Activated CD4-positive, alpha-beta T cell treated with anti-CD3 and anti-CD28 coated beads, Interleukin-2, amount 10 ng/mL, durations not matched to agents 24 days and 14 days (primary cell): ENCODE results near the gene USP2. TPM values are rescaled to one million over a fixed set of nuclear protein-coding genes. Genes with fewer than 3 reads are reported as not detected.
"Not testable (repeated sequence)": the region's sequence is repeated elsewhere in the genome, so short reads cannot be mapped to it uniquely, and the experiment has no call there.

Source experiments
- DNase-seq: peaks from one replicate; pipeline ENCODE4 v3.0.0; 2022
- H3K27ac Mint-ChIP-seq: one replicate; pipeline ENCODE4 v1.8.0; 2022; ENCODE audit warnings: mild to moderate bottlenecking, mixed read lengths
- H3K27me3 Mint-ChIP-seq: one replicate; pipeline ENCODE4 v1.8.0; 2022; ENCODE audit warnings: mixed read lengths
- H3K36me3 Mint-ChIP-seq: one replicate; pipeline ENCODE4 v1.8.0; 2022; ENCODE audit warnings: low read depth, mild to moderate bottlenecking, mixed read lengths
- H3K4me1 Mint-ChIP-seq: one replicate; pipeline ENCODE4 v1.8.0; 2021; ENCODE audit warnings: mixed read lengths
- H3K4me3 Mint-ChIP-seq: one replicate; pipeline ENCODE4 v1.8.0; 2022; ENCODE audit warnings: mild to moderate bottlenecking, moderate library complexity, mixed read lengths
- H3K9me3 Mint-ChIP-seq: one replicate; pipeline ENCODE4 v1.8.0; 2021; ENCODE audit warnings: mixed read lengths
- intact Hi-C: fragments of 100-400 bp; cut with micrococcal nuclease; formaldehyde crosslinking; loops from one replicate; pipeline ENCODE4 v1.15.1; 2023
- total RNA-seq: library from RNA; stranded (reverse); gene quantifications from 2 replicates; pipeline ENCODE4 v1.2.3, GENCODE V29; 2022

Gene USP2
- total RNA-seq, 1 donor from 2014 or later = 0.35 TPM

- H3K4me3 Mint-ChIP-seq = no peak overlapping the region
- intact Hi-C loops = no loop called here
- H3K27me3 Mint-ChIP-seq = peaks cover 14% of the 10 kb centered on the region
- no peaks in the 10 kb centered on the region for H3K36me3 Mint-ChIP-seq
- H3K4me1 Mint-ChIP-seq = no peaks in the 10 kb centered on the region
- no peak for DNase-seq
- H3K9me3 Mint-ChIP-seq = peaks cover 10% of the 10 kb centered on the region
- no peak overlapping the region for H3K27ac Mint-ChIP-seq
Observed at GRCh38 chr11:119402470-119402869, 21.0 kb upstream of the USP2 start.

GRCh38 chr11:119400860-119401259, 19.4 kb upstream of the USP2 start:
- peaks cover 17% of the 10 kb centered on the region for H3K27me3 Mint-ChIP-seq
- H3K36me3 Mint-ChIP-seq = no peaks in the 10 kb centered on the region
- no peak overlapping the region for H3K4me3 Mint-ChIP-seq
- no peak overlapping the region for H3K27ac Mint-ChIP-seq
- H3K9me3 Mint-ChIP-seq = peaks cover 10% of the 10 kb centered on the region
- DNase-seq = no peak
- intact Hi-C loops = no loop called here
- no peaks in the 10 kb centered on the region for H3K4me1 Mint-ChIP-seq

DNA sequence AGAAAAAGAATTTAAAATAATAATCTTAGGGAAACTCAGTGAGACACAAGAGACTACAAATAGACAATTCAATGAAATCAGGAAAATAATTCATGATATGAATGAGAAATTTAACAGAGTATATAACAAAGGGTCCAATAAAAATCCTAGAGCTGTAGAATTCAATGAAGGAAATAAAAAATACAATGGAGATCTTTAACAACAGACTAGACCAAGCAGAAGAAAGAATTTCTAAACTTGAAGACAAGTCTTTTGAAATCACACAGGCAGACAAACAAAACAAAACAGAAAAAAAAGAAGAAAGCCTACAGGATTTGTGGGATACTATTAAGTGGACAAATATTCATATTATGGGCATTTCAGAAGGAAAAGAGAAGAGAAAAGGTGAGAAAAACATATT, 16.2 kb upstream of the USP2 start:
- intact Hi-C loops = no loop called here
- Mint-ChIP-seq H3K4me3 (no peak overlapping the region), H3K9me3 (peaks cover 10% of the 10 kb centered on the region), H3K36me3 (no peaks in the 10 kb centered on the region), H3K27ac (no peak overlapping the region), H3K4me1 (no peaks in the 10 kb centered on the region), H3K27me3 (peaks cover 33% of the 10 kb centered on the region)
- DNase-seq = no peak

GRCh38 chr11:119396835-119397234, 15.3 kb upstream of the USP2 start:
- peaks cover 10% of the 10 kb centered on the region for H3K9me3 Mint-ChIP-seq
- no peak overlapping the region for H3K4me3 Mint-ChIP-seq
- DNase-seq = no peak
- intact Hi-C loops = no loop called here
- H3K27me3 Mint-ChIP-seq = peaks cover 35% of the 10 kb centered on the region
- H3K27ac Mint-ChIP-seq = no peak overlapping the region
- H3K4me1 Mint-ChIP-seq = no peaks in the 10 kb centered on the region
- H3K36me3 Mint-ChIP-seq = no peaks in the 10 kb centered on the region

GRCh38 chr11:119391275-119391674, 9.8 kb upstream of the USP2 start:
- H3K27me3 Mint-ChIP-seq = peaks cover 24% of the 10 kb centered on the region
- H3K4me1 Mint-ChIP-seq = no peaks in the 10 kb centered on the region
- no peaks in the 10 kb centered on the region for H3K36me3 Mint-ChIP-seq
- DNase-seq = no peak
- intact Hi-C loops = no loop called here
- H3K4me3 Mint-ChIP-seq = no peak overlapping the region
- H3K27ac Mint-ChIP-seq = no peak overlapping the region
- no peaks in the 10 kb centered on the region for H3K9me3 Mint-ChIP-seq

GRCh38 chr11:119389611-119390254, 8.2 kb upstream of the USP2 start:
- Mint-ChIP-seq H3K27ac (no peak overlapping the region), H3K36me3 (no peaks in the 10 kb centered on the region), H3K4me3 (no peak overlapping the region), H3K27me3 (peaks cover 18% of the 10 kb centered on the region), H3K9me3 (no peaks in the 10 kb centered on the region), H3K4me1 (no peaks in the 10 kb centered on the region)
- intact Hi-C loops = no loop called here
- peak; percentile 73 for DNase-seq

DNA sequence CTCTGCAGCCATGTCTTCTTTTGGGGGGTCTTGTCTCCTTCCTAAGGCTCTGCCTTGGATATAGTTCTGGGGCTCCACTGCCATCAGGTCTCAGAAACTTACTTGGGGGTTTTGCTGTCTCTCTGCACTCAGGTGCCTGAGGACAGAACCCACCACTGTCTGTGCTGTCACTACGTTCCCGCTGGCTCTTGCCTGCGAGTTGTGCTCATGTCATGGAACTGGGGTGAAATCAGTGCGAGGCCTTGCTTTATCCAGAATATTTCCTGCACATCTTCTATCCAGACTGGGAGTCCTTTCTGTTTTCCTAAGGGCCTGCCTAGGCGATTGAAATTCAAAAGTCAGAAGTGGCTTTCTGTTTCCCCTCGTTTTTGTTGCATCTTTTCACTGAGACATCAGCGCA, 6.6 kb upstream of the USP2 start:
- Mint-ChIP-seq H3K27ac (no peak overlapping the region), H3K9me3 (no peaks in the 10 kb centered on the region), H3K4me1 (no peaks in the 10 kb centered on the region), H3K4me3 (no peak overlapping the region), H3K36me3 (no peaks in the 10 kb centered on the region), H3K27me3 (peaks cover 9% of the 10 kb centered on the region)
- DNase-seq = peak; percentile 51
- intact Hi-C loops = no loop called here

- intact Hi-C loops = no loop called here
- Mint-ChIP-seq H3K4me1 (peaks cover 10% of the 10 kb centered on the region), H3K9me3 (no peaks in the 10 kb centered on the region), H3K4me3 (no peak overlapping the region), H3K27me3 (no peaks in the 10 kb centered on the region), H3K27ac (no peak overlapping the region), H3K36me3 (no peaks in the 10 kb centered on the region)
- DNase-seq = no peak
Observed at GRCh38 chr11:119384332-119384731, 2.8 kb upstream of the USP2 start.

DNA sequence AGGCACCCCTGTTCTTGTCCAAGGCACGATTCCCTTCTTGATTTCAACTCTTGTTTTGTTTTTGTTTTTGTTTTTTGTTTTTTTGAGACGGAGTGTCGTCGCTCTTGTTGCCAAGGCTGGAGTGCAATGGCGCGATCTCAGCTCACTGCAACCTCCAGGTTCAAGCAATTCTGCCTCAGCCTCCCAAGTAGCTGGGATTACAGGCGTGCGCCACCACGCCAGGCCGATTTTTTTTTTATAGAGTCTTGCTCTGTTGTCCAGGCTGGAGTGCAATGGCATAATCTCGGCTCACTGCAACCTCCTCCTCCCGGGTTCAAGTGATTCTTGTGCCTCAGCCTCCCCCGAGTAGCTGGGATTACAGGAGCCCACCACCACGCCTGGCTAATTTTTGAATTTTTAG, 1.0 kb upstream of the USP2 start:
- H3K36me3 Mint-ChIP-seq, H3K27me3 Mint-ChIP-seq, H3K4me3 Mint-ChIP-seq, H3K9me3 Mint-ChIP-seq, H3K27ac Mint-ChIP-seq, DNase-seq, intact Hi-C loops, H3K4me1 Mint-ChIP-seq: not testable (repeated sequence)

DNA sequence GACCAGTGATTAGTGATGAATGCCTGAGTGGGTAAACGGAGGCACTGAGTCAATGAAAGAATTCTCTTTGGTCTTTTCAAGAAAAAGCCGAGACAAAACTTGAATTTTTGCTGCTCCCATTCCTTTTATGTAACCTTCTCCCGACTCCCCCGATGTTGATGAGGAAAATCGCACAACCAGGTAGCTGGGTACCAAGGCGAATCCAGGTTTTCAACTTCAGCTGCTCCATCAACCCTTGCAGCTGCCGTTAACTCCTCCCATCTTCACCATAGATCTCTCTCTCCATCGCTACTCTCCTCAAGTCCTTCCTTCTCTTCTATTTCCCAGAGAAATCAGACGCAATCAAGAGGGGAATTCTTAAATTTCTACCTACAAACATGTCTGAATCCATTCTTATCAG, 611 bp upstream of the USP2 start:
- Mint-ChIP-seq H3K4me1 (peaks cover 10% of the 10 kb centered on the region), H3K27me3 (peaks cover 3% of the 10 kb centered on the region), H3K36me3 (no peaks in the 10 kb centered on the region), H3K9me3 (no peaks in the 10 kb centered on the region), H3K4me3 (no peak overlapping the region), H3K27ac (no peak overlapping the region)
- no peak for DNase-seq
- intact Hi-C loops = no loop called here

GRCh38 chr11:119380827-119381180, 686 bp downstream of the USP2 start:
- intact Hi-C loops = loop anchor here (1.0 kb wide), 2 partner anchors 17 to 25 kb away; no protein-coding TSS in a partner anchor
- H3K27ac Mint-ChIP-seq = no peak overlapping the region

GRCh38 chr11:119380160-119380826, 1.2 kb downstream of the USP2 start:
- intact Hi-C loops = no loop called here
- no peak overlapping the region for H3K4me3 Mint-ChIP-seq
- H3K36me3 Mint-ChIP-seq = no peaks in the 10 kb centered on the region
- H3K4me1 Mint-ChIP-seq = peaks cover 10% of the 10 kb centered on the region
- H3K27me3 Mint-ChIP-seq = peaks cover 6% of the 10 kb centered on the region
- H3K9me3 Mint-ChIP-seq = no peaks in the 10 kb centered on the region
- no peak overlapping the region for H3K27ac Mint-ChIP-seq
- peak; percentile 61 for DNase-seq

More at GRCh38 chr11:119380827-119381180, 686 bp downstream of the USP2 start:
- Mint-ChIP-seq H3K9me3 (no peaks in the 10 kb centered on the region), H3K27me3 (peaks cover 6% of the 10 kb centered on the region), H3K4me1 (peaks cover 10% of the 10 kb centered on the region), H3K4me3 (no peak overlapping the region), H3K36me3 (no peaks in the 10 kb centered on the region)
- no peak for DNase-seq

GRCh38 chr11:119378851-119379465, 2.5 kb downstream of the USP2 start:
- H3K9me3 Mint-ChIP-seq = no peaks in the 10 kb centered on the region
- intact Hi-C loops = no loop called here
- H3K27ac Mint-ChIP-seq = no peak overlapping the region
- peaks cover 10% of the 10 kb centered on the region for H3K4me1 Mint-ChIP-seq
- H3K4me3 Mint-ChIP-seq = no peak overlapping the region
- peaks cover 6% of the 10 kb centered on the region for H3K27me3 Mint-ChIP-seq
- DNase-seq = no peak
- no peaks in the 10 kb centered on the region for H3K36me3 Mint-ChIP-seq

- intact Hi-C loops = no loop called here
- Mint-ChIP-seq H3K27me3 (peaks cover 6% of the 10 kb centered on the region), H3K4me3 (no peak overlapping the region), H3K9me3 (no peaks in the 10 kb centered on the region), H3K36me3 (no peaks in the 10 kb centered on the region), H3K4me1 (peaks cover 10% of the 10 kb centered on the region), H3K27ac (no peak overlapping the region)
- no peak for DNase-seq
Observed at GRCh38 chr11:119377961-119378667, 3.4 kb downstream of the USP2 start.
